GM23248 (cell line): Measurements from ENCODE around the gene SMARCC2. TPM values are rescaled to one million over a fixed set of nuclear protein-coding genes. Genes with fewer than 3 reads are reported as not detected.

Source experiments
- DNase-seq: peaks from one replicate; pipeline ENCODE4 v3.0.0-alpha.2; 2015
- H2AFZ ChIP-seq: fragments of 200-600 bp; sonication (generic); 2 replicates; pipeline ENCODE4 v1.6.1; 2016; ENCODE audit warnings: antibody characterized with exemption
- H3F3A ChIP-seq: fragments of 200-600 bp; sonication (generic); 2 replicates; pipeline ENCODE4 v1.6.1; 2016; ENCODE audit warnings: mild to moderate bottlenecking, antibody characterized with exemption, mixed run types; ENCODE audit not compliant: insufficient read depth
- H3K27ac ChIP-seq: fragments of 200-600 bp; sonication (generic); 2 replicates; pipeline ENCODE4 v1.5.1; 2016; ENCODE audit warnings: mild to moderate bottlenecking
- H3K27me3 ChIP-seq: fragments of 200-600 bp; sonication (generic); replicated peaks from 2 replicates; pipeline ENCODE4 v1.6.1; 2016; ENCODE audit warnings: mild to moderate bottlenecking; ENCODE audit not compliant: insufficient read depth
- H3K36me3 ChIP-seq: fragments of 200-600 bp; sonication (generic); 2 replicates; pipeline ENCODE4 v1.6.1; 2016; ENCODE audit warnings: low read depth, mild to moderate bottlenecking
- H3K4me1 ChIP-seq: fragments of 200-600 bp; sonication (generic); 2 replicates; pipeline ENCODE4 v1.6.1; 2016; ENCODE audit warnings: mild to moderate bottlenecking; ENCODE audit not compliant: insufficient read depth
- H3K4me2 ChIP-seq: fragments of 200-600 bp; sonication (generic); one replicate; pipeline ENCODE4 v1.6.1; 2016; ENCODE audit warnings: mild to moderate bottlenecking; ENCODE audit not compliant: unreplicated experiment
- H3K4me3 ChIP-seq: fragments of 200-600 bp; sonication (generic); 2 replicates; pipeline ENCODE4 v1.5.1; 2016; ENCODE audit warnings: mild to moderate bottlenecking
- H3K79me2 ChIP-seq: fragments of 200-600 bp; sonication (generic); 2 replicates; pipeline ENCODE4 v1.6.1; 2016; ENCODE audit warnings: mild to moderate bottlenecking; ENCODE audit not compliant: insufficient read depth
- H3K9ac ChIP-seq: fragments of 200-600 bp; sonication (generic); 2 replicates; pipeline ENCODE4 v1.6.1; 2016; ENCODE audit warnings: mild to moderate bottlenecking
- H3K9me2 ChIP-seq: fragments of 200-600 bp; sonication (generic); 2 replicates; pipeline ENCODE4 v1.6.1; 2016; ENCODE audit warnings: mixed run types, mild to moderate bottlenecking, moderate library complexity; ENCODE audit not compliant: insufficient read depth
- H3K9me3 ChIP-seq: fragments of 200-600 bp; sonication (generic); one replicate; pipeline ENCODE4 v1.6.1; 2017; ENCODE audit warnings: low read depth
- H4K20me1 ChIP-seq: fragments of 200-600 bp; sonication (generic); 2 replicates; pipeline ENCODE4 v1.6.0; 2016; ENCODE audit not compliant: insufficient read depth
- EZH2 ChIP-seq: fragments of 200-600 bp; sonication (generic); IDR thresholded peaks from 2 replicates; pipeline ENCODE4 v1.6.1; 2018; ENCODE audit warnings: antibody characterized with exemption, mild to moderate bottlenecking; ENCODE audit not compliant: insufficient read depth, poor library complexity, severe bottlenecking
- EZH2phosphoT487 ChIP-seq: fragments of 200-600 bp; sonication (generic); IDR thresholded peaks from 2 replicates; pipeline ENCODE4 v1.6.1; 2018; ENCODE audit warnings: antibody characterized with exemption, moderate library complexity, mild to moderate bottlenecking, low read depth; ENCODE audit not compliant: insufficient read depth
- WGBS, 2 experiments: methylation state at CpG; one replicate each; pipeline ENCODE4 v1.1.6; 2015 to 2017; ENCODE audit warnings: low lambda C conversion rate in 2 of 2, low coverage in 1 of 2; ENCODE audit errors: missing lambda C conversion rate in 2 of 2; 5-methylcytosine and 5-hydroxymethylcytosine counted together
- in situ Hi-C: fragments of 300-500 bp; cut with MboI; formaldehyde crosslinking; loops from 2 replicates; pipeline ENCODE4 v1.15.0; 2020
- polyA plus RNA-seq: library from polyadenylated mRNA; unstranded; fragments of >200 nt; fragmentation: Nextera tagmentation; extraction: Ambion mirVana; gene quantifications from 2 replicates; pipeline ENCODE4 v1.2.1, GENCODE V29; 2016
- total RNA-seq: library from RNA; depleted of rRNA; stranded (reverse); fragments of >200 nt; shearing (Covaris generic); gene quantifications from 2 replicates; pipeline ENCODE4 v1.2.3, GENCODE V29; 2014

SMARCC2 gene
- total and polyA plus RNA-seq, 2 experiments from 2014 or later: 34.0 to 64.3 TPM

DNA sequence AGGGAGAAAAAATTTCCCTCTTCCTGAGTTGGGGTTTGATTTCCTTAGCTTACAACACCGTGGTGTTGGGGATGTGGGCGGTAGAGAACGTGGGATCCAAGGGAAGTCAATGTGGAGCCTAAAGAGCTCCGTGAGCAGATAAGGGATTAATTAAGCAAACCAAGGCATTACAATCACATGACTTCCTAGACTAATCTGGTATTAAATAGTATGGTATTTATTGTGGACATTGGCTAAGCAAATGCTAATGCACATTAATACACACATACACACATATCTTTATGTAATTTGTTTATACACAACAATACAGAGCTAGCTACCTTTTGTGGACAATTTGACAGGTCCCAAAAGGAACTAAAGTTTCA, 33.2 kb upstream of the SMARCC2 start:
- Histone ChIP-seq H3K4me1 (peaks cover 15% of the 10 kb centered on the region), H3K9me3 (no peaks in the 10 kb centered on the region), H3K4me3 (peak overlapping the region; percentile 98), H3K79me2 (peaks cover 36% of the 10 kb centered on the region), H3K27ac (peak overlapping the region; percentile 94), H4K20me1 (no peaks in the 10 kb centered on the region), H3K9me2 (no peaks in the 10 kb centered on the region), H3K9ac (peak overlapping the region; percentile 90), H3K4me2 (peak overlapping the region; percentile 82), H3K27me3 (no peaks in the 10 kb centered on the region), H2AFZ (peak overlapping the region; percentile 83), H3F3A (peaks cover 19% of the 10 kb centered on the region), H3K36me3 (no peaks in the 10 kb centered on the region)
- WGBS, 2 experiments: 5% methylated on average over 4 of the region's 4 CpGs
- no peak for DNase-seq
- TF ChIP-seq EZH2phosphoT487 (no peak), EZH2 (no peak)
- in situ Hi-C loops: no loop called here

DNA sequence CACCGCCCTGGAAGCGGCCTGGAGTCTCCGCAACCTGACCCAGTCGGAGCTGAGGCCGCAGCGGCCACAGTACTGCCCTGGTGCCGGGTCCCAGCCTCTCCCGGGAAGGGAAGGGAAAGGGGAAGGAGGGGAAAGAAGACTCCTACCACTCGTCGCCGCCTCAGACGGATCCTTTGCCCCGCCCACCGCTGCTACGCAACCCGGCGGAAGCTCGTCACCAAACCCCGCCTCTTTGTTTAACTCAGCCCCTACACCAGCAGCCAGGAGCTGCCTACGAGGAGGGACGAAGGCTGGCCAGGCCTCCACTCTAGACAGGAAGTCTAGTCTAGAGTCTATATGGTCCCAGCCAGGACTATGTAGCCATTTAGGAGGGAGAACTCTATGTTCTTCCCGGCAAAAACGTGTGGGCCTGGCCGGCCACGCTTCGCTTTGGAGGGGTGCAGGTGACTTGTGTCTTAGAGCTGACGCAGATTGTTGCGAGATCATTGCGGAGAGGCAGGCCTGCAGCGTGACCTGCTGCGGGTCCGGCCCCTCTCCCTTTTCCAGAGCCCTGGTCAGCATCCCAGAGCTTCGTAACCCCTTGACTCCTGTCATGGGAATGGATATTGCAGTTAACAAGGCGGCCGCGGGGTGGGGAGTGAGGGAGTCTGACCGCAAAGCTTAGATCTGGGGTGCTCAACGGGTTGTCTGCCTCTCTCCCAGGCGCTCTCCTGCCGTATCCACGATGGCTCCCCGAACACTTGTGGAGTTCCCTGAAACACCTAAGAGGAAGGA, 32.7 kb upstream of the SMARCC2 start, which contains the start of gene RNF41:
Gene RNF41 (minus strand): TSS at position 166 of the 774 bp plus-strand sequence. CDS start 7,875 bp downstream, outside the sequence.
- H3K4me1 ChIP-seq: peaks cover 15% of the 10 kb centered on the region
- H3K27me3 ChIP-seq: no peaks in the 10 kb centered on the region
- WGBS, 2 experiments: 4 to 5% methylated on average over 33 to 42 of the region's 42 CpGs
- peak within 1 kb of the TSS; percentile 83 for H2AFZ ChIP-seq
- peak within 1 kb of the TSS; percentile 98 for H3K4me3 ChIP-seq
- H3K9me3 ChIP-seq: no peaks in the 10 kb centered on the region
- no peaks in the 10 kb centered on the region for H4K20me1 ChIP-seq
- no peaks in the 10 kb centered on the region for H3K36me3 ChIP-seq
- peak; percentile 99 for DNase-seq
- peak within 1 kb of the TSS; percentile 90 for H3K9ac ChIP-seq
- no peaks in the 10 kb centered on the region for H3K9me2 ChIP-seq
- peak within 1 kb of the TSS; percentile 94 for H3K27ac ChIP-seq
- peaks cover 19% of the 10 kb centered on the region for H3F3A ChIP-seq
- TF ChIP-seq EZH2phosphoT487 (no peak), EZH2 (no peak)
- peaks cover 41% of the 10 kb centered on the region for H3K79me2 ChIP-seq
- in situ Hi-C loops: no loop called here
- H3K4me2 ChIP-seq: peak within 1 kb of the TSS; percentile 90

DNA sequence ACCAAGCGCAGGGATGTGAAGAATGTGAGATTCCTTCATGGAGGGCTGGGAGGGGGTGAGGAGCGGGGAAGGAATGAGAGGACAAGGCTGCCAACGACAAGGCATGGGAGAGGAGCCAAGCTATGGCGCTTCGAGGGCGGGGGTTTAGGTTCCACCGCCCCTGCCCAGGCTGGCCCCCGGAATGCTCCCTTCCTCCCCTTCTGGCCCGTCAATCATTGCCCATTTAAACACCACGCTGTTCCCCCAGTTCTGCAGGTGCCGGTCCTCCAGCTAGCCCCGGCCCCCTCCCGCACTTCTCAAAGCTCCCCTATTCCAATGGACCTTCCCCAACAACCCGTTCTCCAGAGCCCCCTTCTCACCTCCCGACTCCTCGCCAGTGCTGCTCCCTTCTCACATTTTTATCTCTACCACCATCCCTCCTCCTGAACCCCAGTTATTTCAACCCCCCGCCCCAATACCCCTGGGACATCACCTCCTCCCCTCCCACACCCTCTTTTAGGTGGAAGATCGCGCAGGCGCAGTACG, 32.0 kb upstream of the SMARCC2 start:
- peak overlapping the region; percentile 94 for H3K27ac ChIP-seq
- peak overlapping the region; percentile 98 for H3K4me3 ChIP-seq
- H3K9me3 ChIP-seq: no peaks in the 10 kb centered on the region
- no peaks in the 10 kb centered on the region for H3K27me3 ChIP-seq
- H2AFZ ChIP-seq: peak overlapping the region; percentile 83
- H3F3A ChIP-seq: peaks cover 19% of the 10 kb centered on the region
- DNase-seq: peak; percentile 90
- in situ Hi-C loops: no loop called here
- no peaks in the 10 kb centered on the region for H3K9me2 ChIP-seq
- TF ChIP-seq EZH2 (no peak), EZH2phosphoT487 (no peak)
- 1 to 3% methylated on average over 17 to 21 of the region's 21 CpGs for WGBS, 2 experiments
- peaks cover 48% of the 10 kb centered on the region for H3K79me2 ChIP-seq
- peak overlapping the region; percentile 90 for H3K4me2 ChIP-seq
- 0 out of 2 replicates have a peak, but pooled peaks cover 2% of the 10 kb centered on the region for H3K36me3 ChIP-seq
- peaks cover 15% of the 10 kb centered on the region for H3K4me1 ChIP-seq
- no peaks in the 10 kb centered on the region for H4K20me1 ChIP-seq
- peak overlapping the region; percentile 90 for H3K9ac ChIP-seq

DNA sequence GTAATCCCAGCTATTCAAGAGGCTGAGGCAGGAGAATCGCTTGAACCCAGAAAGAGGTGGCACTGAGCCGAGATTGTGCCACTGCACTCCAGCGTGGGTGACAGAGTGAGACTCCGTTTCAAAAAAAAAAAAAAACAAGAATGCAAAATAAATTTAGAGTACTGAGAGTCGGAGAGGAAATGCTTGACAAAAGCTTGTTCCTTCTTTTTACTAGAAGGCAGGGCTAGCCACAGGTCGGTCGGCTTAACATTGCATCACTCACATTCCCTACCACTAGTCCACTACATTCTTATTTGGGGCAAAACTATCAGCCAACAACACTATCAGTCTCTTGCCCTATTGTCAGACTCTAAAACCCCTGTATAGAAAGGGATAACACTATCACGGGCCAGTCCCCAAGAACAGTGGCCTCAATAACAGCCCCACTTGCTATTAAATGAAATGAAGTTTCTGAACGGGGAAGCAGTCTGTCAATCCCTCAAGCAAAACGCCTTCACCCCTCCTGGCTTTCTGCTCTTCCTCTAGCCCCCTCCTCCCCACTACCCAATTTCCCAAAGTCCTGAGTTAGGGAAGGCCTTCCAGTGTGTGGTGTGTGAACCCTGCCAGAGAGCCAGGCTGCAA, 31.4 kb upstream of the SMARCC2 start:
- Histone ChIP-seq H3K4me2 (peak overlapping the region; percentile 90), H3K9me2 (no peaks in the 10 kb centered on the region), H3F3A (peaks cover 19% of the 10 kb centered on the region), H3K9ac (peak overlapping the region; percentile 90), H3K4me1 (peaks cover 15% of the 10 kb centered on the region), H3K9me3 (no peaks in the 10 kb centered on the region), H3K79me2 (peaks cover 54% of the 10 kb centered on the region), H3K27me3 (no peaks in the 10 kb centered on the region), H3K27ac (peak overlapping the region; percentile 94), H3K4me3 (peak overlapping the region; percentile 98), H4K20me1 (no peaks in the 10 kb centered on the region), H2AFZ (peak overlapping the region; percentile 83), H3K36me3 (peaks cover 6% of the 10 kb centered on the region; the same call in 1 of the 2 replicates)
- in situ Hi-C loops: no loop called here
- DNase-seq: peak; percentile 66
- WGBS, 2 experiments: 4 to 5% methylated on average over 10 of the region's 10 CpGs
- no peak for TF ChIP-seq EZH2phosphoT487
